Frontal cortex (tissue), 4 donors: ENCODE measurements around the gene MRTO4. TPM values are rescaled to one million over a fixed set of nuclear protein-coding genes. Genes with fewer than 3 reads are reported as not detected.
"Not testable (repeated sequence)": the region's sequence is repeated elsewhere in the genome, so short reads cannot be mapped to it uniquely, and the experiment has no call there.

ENCODE experiments used
- DNase-seq, 2 donors: peaks; one replicate each; pipeline ENCODE4 v3.0.0; 2012; ENCODE audit warnings: low spot score in 2 of 2
- FAIRE-seq: peaks from 2 replicates; lab custom pipeline; 2012; peaks lifted over from hg19 to GRCh38; lab: Jason Lieb, UNC
- total RNA-seq: library from RNA; depleted of rRNA; stranded (reverse); fragments of >200 nt; gene quantifications from one replicate; pipeline ENCODE4 v1.2.3, GENCODE V29; 2014
- donor health status: control.
- donor health status: control.
- donor health status: control.

Gene MRTO4
- total RNA-seq, 1 donor from 2014 or later: 31.8 TPM

DNA sequence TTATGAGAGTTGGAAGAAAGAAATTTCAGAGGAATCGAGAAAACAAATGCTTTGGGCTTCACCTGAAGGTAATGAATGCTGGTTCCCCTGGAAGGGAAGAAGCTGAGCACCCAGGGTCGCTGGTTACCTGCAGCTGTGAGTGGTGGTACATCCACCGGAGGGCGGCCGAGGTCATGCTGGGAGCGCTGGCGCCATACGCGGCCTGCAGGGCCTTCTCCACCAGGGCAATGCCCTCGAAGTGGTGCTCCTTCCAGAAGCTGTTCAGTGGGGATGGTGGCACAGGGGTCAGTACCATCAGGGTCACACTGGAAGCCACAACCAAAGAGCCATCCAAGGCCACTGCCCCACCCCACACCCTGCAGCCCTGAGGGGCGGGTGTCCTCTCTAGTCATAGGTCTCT lies 16.8 kb downstream of the MRTO4 start:
- FAIRE-seq (no peak), DNase-seq (no peak)

DNA sequence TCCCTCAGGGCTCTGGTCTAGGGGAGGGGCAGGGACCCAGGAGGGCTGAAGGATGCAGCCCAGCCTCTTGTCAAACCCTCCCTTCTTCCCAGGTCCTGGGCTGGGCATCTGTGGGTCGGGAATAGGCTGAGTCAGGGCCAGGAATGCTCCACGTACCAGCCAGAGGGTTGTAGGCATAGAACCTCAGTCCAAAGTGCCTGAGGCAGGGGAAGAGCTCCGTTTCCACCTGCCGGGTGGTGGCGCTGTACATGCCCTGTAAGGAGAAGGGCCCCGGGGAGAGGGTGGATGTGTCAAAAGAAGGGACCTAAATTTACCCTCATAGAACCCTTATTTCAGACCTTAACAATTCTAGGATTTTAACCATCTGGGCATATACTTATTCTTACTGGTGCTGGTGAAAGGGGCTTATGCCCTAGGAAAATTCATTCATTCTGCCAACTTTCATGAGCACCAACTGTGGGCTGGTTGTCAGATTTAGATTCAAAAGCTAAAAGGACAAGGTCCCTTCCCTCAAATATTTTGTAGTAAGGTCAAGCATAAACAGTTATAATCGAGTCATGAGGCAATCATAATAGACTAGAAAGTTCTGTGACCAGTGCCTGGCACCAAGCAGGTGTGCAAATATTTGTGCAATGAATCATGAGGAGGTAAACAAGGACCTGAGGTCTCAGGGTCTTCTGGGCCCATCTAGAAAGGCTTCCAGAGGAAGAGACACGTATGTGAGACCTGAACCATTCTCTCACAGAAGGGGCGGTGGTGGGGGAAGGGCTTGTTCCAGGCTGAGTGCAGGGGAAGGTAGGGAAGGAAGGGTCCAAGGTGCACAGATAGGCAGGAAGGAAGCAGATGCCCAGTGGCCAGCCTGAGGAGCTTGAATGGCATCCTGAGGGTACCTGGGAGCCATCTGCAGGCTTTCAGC lies 18.1 kb downstream of the MRTO4 start:
- not testable (repeated sequence) for DNase-seq, FAIRE-seq

DNA sequence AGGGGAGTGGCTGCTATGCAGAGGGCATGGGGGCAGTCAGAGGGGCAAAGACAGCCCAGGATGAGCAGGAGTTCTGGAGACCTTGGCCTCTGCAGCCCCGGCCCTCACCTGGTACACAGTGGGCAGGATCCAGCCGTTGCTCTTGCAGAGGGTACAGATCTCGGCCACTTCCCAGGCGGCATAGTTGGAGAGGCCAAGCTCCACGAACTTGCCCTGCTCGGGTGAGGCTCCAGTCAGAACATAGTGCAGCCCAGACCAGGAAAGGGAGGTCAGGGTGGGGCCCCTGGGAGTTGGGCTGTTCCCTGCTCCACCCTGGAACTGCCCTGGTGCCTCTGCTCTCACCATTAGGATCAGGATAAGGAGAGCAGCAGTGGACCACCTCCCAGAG lies 18.7 kb downstream of the MRTO4 start:
- not testable (repeated sequence) for DNase-seq, FAIRE-seq

DNA sequence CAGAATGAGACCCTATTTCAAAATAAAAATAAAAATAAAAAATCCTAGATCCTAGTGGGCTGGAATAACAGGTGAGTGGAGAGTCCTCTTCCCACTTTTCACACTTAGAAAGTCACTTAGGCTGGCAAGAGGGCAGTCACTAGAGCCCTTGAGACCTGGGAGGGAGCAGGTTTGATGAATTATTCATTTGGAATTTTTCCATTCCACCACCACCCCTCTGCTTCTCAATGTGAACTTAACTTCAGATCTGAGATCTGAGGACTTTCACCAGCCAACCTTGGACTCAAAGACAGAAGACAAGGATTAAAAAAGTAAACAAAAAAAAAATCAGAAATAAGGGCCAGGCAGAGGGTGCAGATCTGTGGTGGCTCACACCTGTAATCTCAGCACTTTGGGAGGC lies 20.5 kb downstream of the MRTO4 start:
- no peak for FAIRE-seq

DNA sequence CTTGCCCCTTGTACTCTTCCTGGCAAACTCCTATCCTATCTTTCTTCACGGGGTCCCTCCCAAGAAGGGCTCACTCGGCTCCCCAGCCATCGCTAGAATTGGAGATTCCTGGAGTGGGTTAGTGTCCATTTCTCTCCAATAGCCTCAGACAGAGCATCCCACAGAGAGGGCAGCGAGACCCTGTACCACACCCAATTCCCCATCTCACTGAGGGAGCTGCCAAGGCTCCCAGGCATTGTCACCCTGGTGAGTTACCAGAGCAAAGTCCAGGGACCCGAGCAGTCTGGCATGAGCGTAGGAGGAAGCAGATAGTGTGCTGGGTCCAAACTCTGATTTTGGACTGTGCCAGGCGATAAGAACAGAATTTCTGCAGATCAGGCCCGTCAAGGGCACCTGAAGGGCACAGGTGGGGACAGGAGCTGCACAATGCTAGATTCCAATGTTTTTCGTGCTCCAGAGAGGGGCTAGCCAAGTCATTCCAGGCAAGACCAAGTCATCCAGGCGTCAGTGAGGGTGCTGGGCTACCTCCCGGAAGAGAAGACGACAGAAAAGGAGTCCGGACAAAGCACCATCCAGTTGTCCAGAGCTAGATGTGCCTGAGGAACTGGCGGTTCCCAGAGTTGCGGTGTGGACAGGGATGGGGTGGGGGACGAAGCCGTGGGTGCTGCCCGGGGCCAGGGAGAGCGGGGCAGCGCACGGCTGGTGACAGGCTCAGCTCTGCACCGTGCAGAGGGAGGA lies 21.7 kb downstream of the MRTO4 start:
- FAIRE-seq: no peak
- DNase-seq: no peak

More for the DNA sequence above, 20.5 kb downstream of the MRTO4 start:
- DNase-seq: no peak

DNA sequence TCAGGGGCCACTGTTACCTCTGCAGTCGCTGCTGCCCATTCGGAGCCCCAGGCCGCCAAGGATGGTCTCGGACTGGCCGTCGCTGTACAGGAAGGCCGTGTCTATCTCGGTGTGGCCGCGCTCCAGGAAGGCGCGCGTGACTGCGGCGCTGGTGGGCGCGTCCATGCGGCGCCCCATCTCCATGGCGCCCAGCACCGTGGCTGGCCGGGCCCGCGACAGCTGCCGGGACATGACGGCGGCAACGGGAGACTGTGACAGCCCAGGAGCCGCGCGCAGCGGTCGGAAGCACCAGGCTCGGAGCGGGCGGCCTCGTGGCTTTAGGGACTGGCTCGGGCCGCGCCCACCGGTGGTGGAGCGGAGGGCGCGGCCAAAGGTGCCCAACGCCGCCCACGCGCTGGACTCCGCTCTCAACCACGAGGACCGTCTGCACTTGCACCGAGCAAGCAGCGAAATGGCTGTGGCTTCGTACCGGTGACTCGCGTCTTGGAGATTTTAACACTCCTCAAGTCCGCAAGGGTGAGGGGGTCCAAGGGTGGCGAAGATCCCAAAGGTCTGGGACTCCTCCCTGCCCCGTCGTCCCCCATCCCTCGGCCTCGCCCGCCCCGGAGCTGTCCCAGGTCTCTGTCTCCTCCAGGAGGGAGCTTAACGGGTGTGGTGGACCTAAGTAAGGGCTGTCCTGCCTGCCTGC lies 22.4 kb downstream of the MRTO4 start:
- DNase-seq: not testable (repeated sequence)

DNA sequence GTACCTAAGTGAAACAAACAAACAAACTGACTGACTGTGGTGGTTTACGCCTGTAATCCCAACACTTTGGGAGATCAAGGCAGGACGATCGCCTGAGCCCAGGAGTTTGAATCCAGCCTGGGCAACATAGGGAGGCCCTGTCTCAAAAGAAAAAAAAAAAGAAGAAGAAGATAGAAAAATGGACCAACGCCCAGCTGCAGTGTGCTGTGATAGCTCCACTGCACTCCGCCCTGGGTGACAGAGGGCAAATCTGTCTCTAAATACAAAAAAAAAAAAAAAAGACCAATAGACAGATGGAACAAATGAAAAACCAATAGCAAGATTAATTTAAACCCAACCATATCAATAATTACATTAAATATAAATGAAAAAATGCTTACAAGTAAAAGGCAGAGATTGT lies 23.0 kb downstream of the MRTO4 start:
- no peak for DNase-seq
- no peak for FAIRE-seq

More for the DNA sequence above, 22.4 kb downstream of the MRTO4 start:
- not testable (repeated sequence) for FAIRE-seq

DNA sequence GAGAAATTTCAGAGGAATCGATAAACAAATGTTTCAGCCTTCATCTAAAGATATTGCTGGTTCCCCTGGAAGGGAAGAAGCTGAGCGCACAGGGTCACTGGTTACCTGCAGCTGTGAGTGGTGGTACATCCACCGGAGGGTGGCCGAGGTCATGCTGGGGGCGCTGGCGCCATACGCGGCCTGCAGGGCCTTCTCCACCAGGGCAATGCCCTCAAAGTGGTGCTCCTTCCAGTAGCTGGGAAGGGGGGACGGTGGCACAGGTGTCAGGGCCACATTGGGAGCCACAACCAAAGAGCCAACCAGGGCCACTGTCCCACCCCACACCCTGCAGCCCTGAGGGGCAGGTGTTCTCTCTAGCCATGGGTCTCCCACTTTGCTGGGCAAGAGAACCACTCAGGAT lies 32.3 kb downstream of the MRTO4 start:
- FAIRE-seq (no peak), DNase-seq (no peak)

DNA sequence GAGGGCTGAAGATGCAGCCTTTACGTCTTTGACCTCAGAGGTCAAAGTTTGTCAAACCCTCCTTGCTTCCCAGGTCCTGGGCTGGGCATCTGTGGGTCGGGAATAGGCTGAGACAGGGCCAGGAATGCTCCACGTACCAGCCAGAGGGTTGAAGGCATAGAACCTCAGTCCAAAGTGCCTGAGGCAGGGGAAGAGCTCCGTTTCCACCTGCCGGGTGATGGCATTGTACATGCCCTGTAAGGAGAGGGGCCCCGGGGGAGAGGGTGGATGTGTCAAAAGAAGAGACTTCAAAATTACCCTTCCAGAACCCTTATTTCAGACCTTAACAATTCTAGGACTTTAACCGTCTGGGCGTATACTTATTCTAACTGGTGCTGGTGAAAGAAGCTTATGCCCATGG lies 33.3 kb downstream of the MRTO4 start:
- DNase-seq (no peak), FAIRE-seq (no peak)

DNA sequence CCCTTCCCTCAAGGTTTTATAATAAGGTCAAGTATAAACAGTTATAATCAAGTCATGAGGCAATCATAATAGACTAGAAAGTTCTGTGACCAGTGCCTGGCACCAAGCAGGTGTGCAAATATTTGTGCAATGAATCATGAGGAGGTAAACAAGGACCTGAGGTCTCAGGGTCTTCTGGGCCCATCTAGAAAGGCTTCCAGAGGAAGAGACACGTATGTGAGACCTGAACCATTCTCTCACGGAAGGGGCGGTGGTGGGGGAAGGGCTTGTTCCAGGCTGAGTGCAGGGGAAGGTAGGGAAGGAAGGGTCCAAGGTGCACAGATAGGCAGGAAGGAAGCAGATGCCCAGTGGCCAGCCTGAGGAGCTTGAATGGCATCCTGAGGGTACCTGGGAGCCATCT lies 33.8 kb downstream of the MRTO4 start:
- not testable (repeated sequence) for FAIRE-seq, DNase-seq

DNA sequence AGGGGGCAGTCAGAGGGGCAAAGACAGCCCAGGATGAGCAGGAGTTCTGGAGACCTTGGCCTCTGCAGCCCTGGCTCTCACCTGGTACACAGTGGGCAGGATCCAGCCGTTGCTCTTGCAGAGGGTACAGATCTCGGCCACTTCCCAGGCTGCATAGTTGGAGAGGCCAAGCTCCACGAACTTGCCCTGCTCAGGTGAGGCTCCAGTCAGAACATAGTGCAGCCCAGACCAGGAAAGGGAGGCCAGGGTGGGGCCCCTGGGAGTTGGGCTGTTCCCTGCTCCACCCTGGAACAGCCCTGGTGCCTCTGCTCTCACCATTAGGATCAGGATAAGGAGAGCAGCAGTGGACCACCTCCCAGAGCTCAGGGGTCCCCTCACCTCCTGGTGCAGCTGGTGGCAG lies 34.2 kb downstream of the MRTO4 start:
- not testable (repeated sequence) for DNase-seq, FAIRE-seq

DNA sequence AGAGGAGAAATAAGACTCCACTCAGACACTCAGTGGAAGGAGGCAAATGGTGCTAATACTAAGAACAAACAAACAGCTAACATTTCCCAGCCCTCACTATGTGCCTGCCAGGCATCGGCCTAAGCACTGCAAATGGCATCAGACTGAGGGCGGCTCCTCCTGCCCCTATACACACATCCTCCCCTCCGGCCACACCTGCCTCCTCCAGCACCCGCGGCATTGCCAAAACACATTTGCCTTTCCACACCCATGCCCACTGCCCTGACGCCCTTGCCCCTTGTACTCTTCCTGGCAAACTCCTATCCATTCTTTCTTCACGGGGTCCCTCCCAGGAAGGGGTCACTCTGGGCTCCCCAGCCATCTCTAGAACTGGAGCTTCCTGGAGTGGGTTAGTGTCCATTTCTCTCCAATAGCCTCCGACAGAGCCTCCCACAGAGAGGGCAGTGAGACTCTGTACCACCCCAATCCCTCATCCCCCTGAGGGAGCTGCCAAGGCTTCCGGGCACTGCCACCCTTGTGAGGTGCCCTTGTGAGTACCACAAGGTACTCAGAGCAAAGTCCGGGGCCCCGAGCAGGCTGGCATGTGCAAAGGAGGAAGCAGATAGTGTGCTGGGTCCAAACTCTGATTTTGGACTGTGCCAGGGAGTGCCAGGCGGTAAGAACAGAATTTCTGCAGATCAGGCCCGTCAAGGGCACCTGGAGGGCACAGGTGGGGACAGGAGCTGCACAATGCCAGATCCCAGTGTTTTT lies 36.0 kb downstream of the MRTO4 start:
- DNase-seq: no peak
- no peak for FAIRE-seq

DNA sequence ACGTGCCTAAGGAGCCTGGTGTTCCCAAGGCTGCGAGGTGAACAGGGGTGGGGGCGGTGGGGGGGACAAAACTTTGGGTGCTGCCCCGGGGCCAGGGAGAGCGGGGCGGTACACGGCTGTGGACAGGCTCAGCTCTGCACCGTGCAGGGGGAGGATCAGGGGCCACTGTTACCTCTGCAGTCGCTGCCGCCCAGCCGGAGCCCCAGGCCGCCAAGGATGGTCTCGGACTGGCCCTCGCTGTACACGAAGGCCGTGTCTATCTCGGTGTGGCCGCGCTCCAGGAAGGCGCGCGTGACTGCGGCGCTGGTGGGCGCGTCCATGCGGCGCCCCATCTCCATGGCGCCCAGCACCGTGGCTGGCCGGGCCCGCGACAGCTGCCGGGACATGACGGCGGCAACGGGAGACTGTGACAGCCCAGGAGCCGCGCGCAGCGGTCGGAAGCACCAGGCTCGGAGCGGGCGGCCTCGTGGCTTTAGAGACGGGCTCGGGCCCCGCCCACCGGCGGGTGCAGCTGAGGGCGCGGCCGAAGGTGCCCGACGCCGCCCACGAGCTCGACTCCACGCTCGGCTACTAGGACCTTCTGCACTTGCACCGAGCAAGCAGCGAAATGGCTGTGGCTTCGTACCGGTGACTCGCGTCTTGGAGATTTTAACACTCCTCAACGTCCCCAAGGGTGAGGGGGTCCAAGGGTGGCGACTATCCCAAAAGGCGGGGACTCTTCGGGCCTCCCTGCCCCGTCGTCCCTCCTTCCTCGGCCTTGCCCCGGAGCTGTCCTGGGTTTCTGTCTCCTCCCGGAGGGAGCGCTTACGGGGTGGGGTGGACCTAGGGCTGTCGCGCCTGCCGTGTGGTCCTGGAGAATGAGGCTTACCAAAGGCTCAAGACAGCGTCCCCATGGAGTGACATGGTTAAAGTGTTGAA lies 37.0 kb downstream of the MRTO4 start, which contains the start of gene AKR7A3:
AKR7A3 (minus strand) TSS at position 447 of the 918 bp plus-strand sequence; CDS start at position 386, 61 bp downstream.
- DNase-seq: peak; percentile 51 to 61
- not testable (repeated sequence) for FAIRE-seq

DNA sequence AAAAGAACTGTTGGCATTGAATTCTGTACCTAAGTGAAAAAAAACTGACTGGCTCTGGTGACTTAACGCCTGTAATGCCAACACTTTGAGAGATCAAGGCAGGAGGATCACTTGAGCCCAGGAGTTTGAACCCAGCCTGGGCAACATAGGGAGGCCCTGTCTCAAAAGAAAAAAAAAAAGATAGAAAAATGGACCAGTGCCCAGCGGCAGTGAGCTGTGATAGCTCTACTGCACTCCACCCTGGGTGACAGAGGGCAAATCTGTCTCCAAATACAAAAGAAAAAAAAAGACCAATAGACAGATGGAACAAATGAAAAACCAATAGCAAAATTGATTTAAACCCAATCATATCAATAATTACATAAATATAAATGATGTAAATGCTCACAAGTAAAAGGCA lies 37.6 kb downstream of the MRTO4 start:
- DNase-seq: no peak
- FAIRE-seq: no peak

DNA sequence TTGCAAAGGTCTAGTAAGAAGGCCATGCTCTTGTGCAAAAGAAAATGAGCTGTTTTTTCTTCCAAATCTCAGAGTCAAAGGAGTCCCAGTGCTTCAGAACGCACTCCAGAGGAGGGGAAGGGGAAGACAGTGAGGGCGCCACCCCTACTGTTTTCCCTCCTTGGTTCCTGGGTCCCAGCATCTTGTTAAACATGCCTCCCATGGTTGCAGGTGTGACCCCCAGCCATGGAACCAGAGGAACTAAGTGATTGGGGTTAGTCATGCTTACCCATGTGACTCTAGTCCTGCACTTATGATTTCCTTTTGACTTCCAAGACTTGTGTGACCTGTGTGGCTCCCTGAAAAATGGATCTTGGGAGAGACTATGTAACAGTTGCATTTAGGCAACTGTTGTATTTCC lies 43.0 kb downstream of the MRTO4 start:
- FAIRE-seq: no peak
- DNase-seq: no peak

DNA sequence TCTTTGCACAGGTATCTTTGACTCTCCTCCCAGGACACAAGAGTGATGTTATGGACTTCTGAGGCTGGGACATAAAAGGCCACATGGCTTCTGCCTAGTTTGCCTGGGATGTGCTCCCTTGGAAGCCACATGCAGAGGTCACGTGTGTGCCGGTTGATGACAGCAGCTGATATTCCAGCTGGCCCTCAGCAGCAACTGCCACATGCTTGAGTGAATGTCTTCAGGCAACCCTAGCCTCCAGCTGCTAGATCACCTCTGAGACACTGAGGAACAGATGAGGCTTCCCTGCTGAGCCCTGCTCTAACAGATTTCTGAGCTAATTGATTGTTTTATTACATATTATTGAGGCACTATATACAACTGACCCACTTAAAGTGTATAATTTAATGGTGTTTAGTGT lies 48.6 kb downstream of the MRTO4 start:
- FAIRE-seq (no peak), DNase-seq (no peak)

DNA sequence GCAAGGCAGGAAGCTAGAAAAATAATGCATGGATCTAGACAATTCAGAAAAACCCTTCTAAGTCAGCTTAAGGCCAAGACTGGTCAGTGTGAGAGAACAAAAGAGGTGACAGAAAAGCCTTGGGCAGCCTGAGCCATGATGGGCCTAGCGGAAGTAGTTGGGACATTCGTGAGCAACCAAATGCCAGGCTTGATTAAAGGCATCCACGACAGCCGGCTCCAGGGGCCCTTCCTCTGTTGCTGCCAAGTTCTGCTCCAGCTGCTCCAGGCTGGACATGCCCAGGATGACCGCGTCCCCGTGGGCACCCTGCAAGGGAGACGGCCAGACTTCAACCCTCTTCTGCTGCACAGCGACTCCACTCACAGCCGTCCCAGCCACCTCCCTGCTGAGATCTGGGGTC lies 52.5 kb downstream of the MRTO4 start:
- FAIRE-seq, DNase-seq: not testable (repeated sequence)

DNA sequence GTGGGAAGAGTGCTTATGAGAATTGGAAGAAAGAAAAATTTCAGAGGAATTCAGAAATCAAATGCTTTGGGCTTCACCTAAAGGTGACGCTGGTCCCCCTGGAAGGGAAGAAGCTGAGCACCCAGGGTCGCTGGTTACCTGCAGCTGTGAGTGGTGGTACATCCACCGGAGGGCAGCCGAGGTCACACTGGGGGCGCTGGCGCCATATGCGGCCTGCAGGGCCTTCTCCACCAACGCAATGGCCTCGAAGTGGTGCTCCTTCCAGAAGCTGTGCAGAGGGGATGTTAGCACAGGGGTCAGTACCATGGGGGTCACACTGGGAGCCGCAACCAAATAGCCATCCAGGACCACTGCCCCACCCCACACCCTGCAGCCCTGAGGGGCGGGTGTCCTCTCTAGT lies 54.3 kb downstream of the MRTO4 start:
- FAIRE-seq: no peak
- DNase-seq: no peak
